Measurements from ENCODE around the gene NGEF.
"Not testable (repeated sequence)": the region's sequence is repeated elsewhere in the genome, so short reads cannot be mapped to it uniquely, and the experiment has no call there.

NGEF gene

GRCh38 chr2:232872826-232873225 lies 140.2 kb downstream of the NGEF start:
- no peak for DNase-seq (ENCODE audit: low read depth, low spot score)

- DNase-seq (ENCODE audit: low read depth, low spot score): no peak
Measured at GRCh38 chr2:232871835-232872736, 141.0 kb downstream of the NGEF start.

GRCh38 chr2:232871418-232871834 lies 141.6 kb downstream of the NGEF start:
- no peak for DNase-seq (ENCODE audit: low read depth, low spot score)

GRCh38 chr2:232870766-232871371 lies 142.2 kb downstream of the NGEF start:
- DNase-seq (ENCODE audit: low read depth, low spot score): no peak

- no peak for DNase-seq (ENCODE audit: low read depth, low spot score)
Measured at GRCh38 chr2:232870018-232870765, 142.9 kb downstream of the NGEF start, which contains the start of gene SNORC. SNORC (plus strand) TSS chr2:232870264; CDS start chr2:232870342, 78 bp downstream.

- DNase-seq (ENCODE audit: low read depth, low spot score): no peak
Measured at GRCh38 chr2:232869138-232870017, 143.7 kb downstream of the NGEF start.

GRCh38 chr2:232866104-232866503 lies 147.0 kb downstream of the NGEF start:
- no peak for DNase-seq (ENCODE audit: low read depth, low spot score)

GRCh38 chr2:232865165-232865564 lies 147.9 kb downstream of the NGEF start:
- no peak for DNase-seq (ENCODE audit: low read depth, low spot score)

- no peak for DNase-seq (ENCODE audit: low read depth, low spot score)
Measured at GRCh38 chr2:232863996-232864395, 149.1 kb downstream of the NGEF start.

- no peak for DNase-seq (ENCODE audit: low read depth, low spot score)
Measured at GRCh38 chr2:232861353-232861752, 151.7 kb downstream of the NGEF start.

- DNase-seq (ENCODE audit: low read depth, low spot score): no peak
Measured at GRCh38 chr2:232860593-232861241, 152.3 kb downstream of the NGEF start.

- no peak for DNase-seq (ENCODE audit: low read depth, low spot score)
Measured at GRCh38 chr2:232859385-232859916, 153.6 kb downstream of the NGEF start.

- no peak for DNase-seq (ENCODE audit: low read depth, low spot score)
Measured at GRCh38 chr2:232857158-232857563, 155.9 kb downstream of the NGEF start.

- DNase-seq (ENCODE audit: low read depth, low spot score): no peak
Measured at GRCh38 chr2:232854082-232854481, 159.0 kb downstream of the NGEF start.

GRCh38 chr2:232852676-232853075 lies 160.4 kb downstream of the NGEF start:
- DNase-seq (ENCODE audit: low read depth, low spot score): no peak

GRCh38 chr2:232852081-232852480 lies 161.0 kb downstream of the NGEF start:
- not testable (repeated sequence) for DNase-seq (ENCODE audit: low read depth, low spot score)

GRCh38 chr2:232850039-232850438 lies 163.0 kb downstream of the NGEF start:
- DNase-seq (ENCODE audit: low read depth, low spot score): no peak

- DNase-seq (ENCODE audit: low read depth, low spot score): no peak
Measured at GRCh38 chr2:232846055-232846454, 167.0 kb downstream of the NGEF start.

GRCh38 chr2:232843834-232844233 lies 169.2 kb downstream of the NGEF start:
- DNase-seq (ENCODE audit: low read depth, low spot score): no peak

GRCh38 chr2:232842689-232843088 lies 170.4 kb downstream of the NGEF start:
- DNase-seq (ENCODE audit: low read depth, low spot score): no peak

Data from iPS DF 19.7 (cell line).